Measurements from ENCODE around the gene NMNAT2.

DNA sequence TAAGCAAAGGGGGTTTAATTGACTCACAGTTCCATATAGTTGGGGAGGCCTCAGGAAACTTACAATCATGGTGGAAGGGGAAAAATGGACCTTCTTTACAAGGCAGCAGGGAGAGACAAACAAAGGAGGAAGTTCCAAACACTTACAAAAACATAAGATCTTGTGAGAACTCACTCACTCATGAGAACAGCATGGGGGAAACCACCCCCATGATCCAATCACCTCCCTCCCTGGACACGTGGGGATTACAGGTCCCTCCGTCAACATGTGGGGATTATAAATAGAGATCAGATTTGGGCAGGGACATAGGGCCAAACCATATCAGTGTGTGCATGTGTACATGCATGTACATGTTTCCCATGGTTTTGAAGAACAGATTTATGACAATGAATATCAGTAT, 48.6 kb upstream of the NMNAT2 start:
- no peak for TF ChIP-seq EZH2 (IDR thresholded peaks at IDR 0.05; ENCODE audit: borderline replicate concordance, low read depth, low read length, poor library complexity, severe bottlenecking)
- TF ChIP-seq, protein P1, sequence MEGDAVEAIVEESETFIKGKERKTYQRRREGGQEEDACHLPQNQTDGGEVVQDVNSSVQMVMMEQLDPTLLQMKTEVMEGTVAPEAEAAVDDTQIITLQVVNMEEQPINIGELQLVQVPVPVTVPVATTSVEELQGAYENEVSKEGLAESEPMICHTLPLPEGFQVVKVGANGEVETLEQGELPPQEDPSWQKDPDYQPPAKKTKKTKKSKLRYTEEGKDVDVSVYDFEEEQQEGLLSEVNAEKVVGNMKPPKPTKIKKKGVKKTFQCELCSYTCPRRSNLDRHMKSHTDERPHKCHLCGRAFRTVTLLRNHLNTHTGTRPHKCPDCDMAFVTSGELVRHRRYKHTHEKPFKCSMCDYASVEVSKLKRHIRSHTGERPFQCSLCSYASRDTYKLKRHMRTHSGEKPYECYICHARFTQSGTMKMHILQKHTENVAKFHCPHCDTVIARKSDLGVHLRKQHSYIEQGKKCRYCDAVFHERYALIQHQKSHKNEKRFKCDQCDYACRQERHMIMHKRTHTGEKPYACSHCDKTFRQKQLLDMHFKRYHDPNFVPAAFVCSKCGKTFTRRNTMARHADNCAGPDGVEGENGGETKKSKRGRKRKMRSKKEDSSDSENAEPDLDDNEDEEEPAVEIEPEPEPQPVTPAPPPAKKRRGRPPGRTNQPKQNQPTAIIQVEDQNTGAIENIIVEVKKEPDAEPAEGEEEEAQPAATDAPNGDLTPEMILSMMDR (conservative IDR thresholded peaks at IDR 0.05; ENCODE audit: low read depth, low read length): no peak
